Right lobe of liver (tissue), 6 donors: ENCODE measurements around the gene LCLAT1. TPM values are rescaled to one million over a fixed set of nuclear protein-coding genes. Genes with fewer than 3 reads are reported as not detected.
A peak's percentile ranks its signal among the peaks of the same experiment; 100 is the strongest.

Experiments used
- ATAC-seq, 4 donors: fragments of 200-7000 bp; cut with Tn5 transposase; one replicate each; pipeline ENCODE4 v1.9.1; 2020; ENCODE audit warnings: mild to moderate bottlenecking in 4 of 4, moderate library complexity in 4 of 4
- DNase-seq, 3 donors: peaks; one replicate each; pipeline ENCODE4 v3.0.0-alpha.2; 2020
- H3K27ac ChIP-seq, 3 donors: fragments of 200-600 bp; one replicate each; pipeline ENCODE4 v1.8.0; 2022
- H3K27me3 ChIP-seq, 2 donors: fragments of 200-600 bp; one replicate each; pipeline ENCODE4 v1.8.0; 2022
- H3K36me3 ChIP-seq, 4 donors: fragments of 200-600 bp; sonication (generic) in 1 of 4; one replicate each; pipeline versions ENCODE4 v1.5.1 to v1.8.0; 2017 to 2022; ENCODE audit warnings: control low read depth in 1 of 4
- H3K4me1 ChIP-seq, 4 donors: fragments of 200-600 bp; sonication (generic) in 1 of 4; one replicate each; pipeline versions ENCODE4 v1.5.1 to v1.8.0; 2017 to 2022; ENCODE audit warnings: control low read depth in 1 of 4
- H3K4me3 ChIP-seq, 3 donors: fragments of 200-600 bp; one replicate each; pipeline ENCODE4 v1.8.0; 2022
- H3K9me3 ChIP-seq, 4 donors: fragments of 200-600 bp; sonication (generic) in 1 of 4; one replicate each; pipeline versions ENCODE4 v1.5.1 to v1.8.0; 2017 to 2022; ENCODE audit warnings: control low read depth in 1 of 4
- CTCF ChIP-seq, 4 donors: fragments of 200-600 bp in 3 of 4; fragments of 450-650 bp in 1 of 4; IDR thresholded peaks; one replicate each; pipeline versions ENCODE4 v1.5.1 to v1.8.0; 2016 to 2022; ENCODE audit warnings: antibody characterized with exemption in 4 of 4, mild to moderate bottlenecking in 2 of 4
- POLR2A ChIP-seq: fragments of 450-650 bp; IDR thresholded peaks from one replicate; pipeline ENCODE4 v1.6.1; 2017; ENCODE audit warnings: antibody characterized with exemption, mild to moderate bottlenecking
- WGBS: methylation state at CpG from one replicate; pipeline ENCODE4 v1.1.6; 2018; ENCODE audit warnings: low coverage, low lambda C conversion rate; ENCODE audit not compliant: insufficient coverage; ENCODE audit errors: missing lambda C conversion rate; 5-methylcytosine and 5-hydroxymethylcytosine counted together
- intact Hi-C, 2 donors: fragments of 100-400 bp; cut with DNase I; formaldehyde crosslinking; loops; one replicate each; pipeline versions ENCODE4 v1.11.2 to v1.14.1; 2022
- total RNA-seq, 6 experiments: library from RNA; depleted of rRNA in 2 of 6; stranded (reverse); fragments of >200 nt in 2 of 6; fragmentation: NEBNext Ultra II Directional in 3 of 6; extraction: Animal tissue kit (Norgen Biotek cat#: 25700) in 3 of 6; gene quantifications; one replicate each; pipeline versions ENCODE4 v1.1.0 to v1.2.4, GENCODE V29; 2016 to 2023
- donor health status: DM: no; HTN: yes; CAD: no.
- donor health status: DM: no; HTN: no; CAD: no.
- donor health status: DM: no; HTN: no; CAD: no.
- donor health status: DM: no; HTN: yes; CAD: no.
- donor health status: DM: no; HTN: yes; CAD: no.

The LCLAT1 gene
- total RNA-seq, 6 experiments from 2014 or later = 11.1 to 14.0 (median 12.0) TPM

- TF ChIP-seq CTCF (IDR thresholded peaks at IDR 0.05) (no peak), POLR2A (no peak)
- DNase-seq = no peak
- no peaks in the 10 kb centered on the region for H3K36me3 ChIP-seq
- no peak for ATAC-seq
- no peaks in the 10 kb centered on the region for H3K27me3 ChIP-seq
- H3K4me1 ChIP-seq = peaks cover 0 to 14% (median 1%) of the 10 kb centered on the region in 4 donors
- no peak overlapping the region for H3K27ac ChIP-seq
- 92% methylated on average over 4 of the region's 4 CpGs for WGBS
- H3K9me3 ChIP-seq = no peaks in the 10 kb centered on the region
- intact Hi-C loops = no loop called here
- no peak overlapping the region for H3K4me3 ChIP-seq
Measured at GRCh38 chr2:30462131-30462857, 15.2 kb downstream of the LCLAT1 start.

- Histone ChIP-seq H3K9me3 (no peaks in the 10 kb centered on the region), H3K27ac (no peak overlapping the region), H3K4me3 (no peak overlapping the region), H3K36me3 (no peaks in the 10 kb centered on the region), H3K27me3 (no peaks in the 10 kb centered on the region), H3K4me1 (peaks cover 0 to 7% (median 1%) of the 10 kb centered on the region in 4 donors)
- 52% methylated on average over 2 of the region's 2 CpGs for WGBS
- TF ChIP-seq POLR2A (no peak), CTCF (IDR thresholded peaks at IDR 0.05) (no peak)
- ATAC-seq = no peak
- DNase-seq = no peak
- intact Hi-C loops = no loop called here
Measured at GRCh38 chr2:30463535-30463934, 16.5 kb downstream of the LCLAT1 start.

GRCh38 chr2:30464544-30465170, 17.6 kb downstream of the LCLAT1 start:
- Histone ChIP-seq H3K9me3 (no peaks in the 10 kb centered on the region), H3K4me1 (peaks cover 0 to 7% (median 1%) of the 10 kb centered on the region in 4 donors), H3K27ac (peak overlapping the region in 1 of 3 donors; percentile 26), H3K4me3 (no peak overlapping the region), H3K36me3 (no peaks in the 10 kb centered on the region), H3K27me3 (no peaks in the 10 kb centered on the region)
- peak; percentile 74 to 91 (median 86) for ATAC-seq
- DNase-seq = no peak
- WGBS = 47% methylated on average over 4 of the region's 4 CpGs
- TF ChIP-seq CTCF (IDR thresholded peaks at IDR 0.05) (no peak), POLR2A (no peak)
- intact Hi-C loops = no loop called here

- H3K27me3 ChIP-seq = no peaks in the 10 kb centered on the region
- TF ChIP-seq CTCF (IDR thresholded peaks at IDR 0.05) (no peak), POLR2A (no peak)
- DNase-seq = no peak
- H3K4me1 ChIP-seq = peaks cover 0 to 7% (median 1%) of the 10 kb centered on the region in 4 donors
- H3K27ac ChIP-seq = peak overlapping the region in 1 of 3 donors; percentile 26
- intact Hi-C loops = no loop called here
- WGBS = 76% methylated on average over 3 of the region's 3 CpGs
- H3K4me3 ChIP-seq = no peak overlapping the region
- H3K9me3 ChIP-seq = no peaks in the 10 kb centered on the region
- ATAC-seq = peak in 3 of 4 donors; percentile 23 to 33 (median 30)
- no peaks in the 10 kb centered on the region for H3K36me3 ChIP-seq
Measured at GRCh38 chr2:30465171-30465545, 18.1 kb downstream of the LCLAT1 start.
